GM19468 (cell line): Measurements from ENCODE around the gene HEBP2.

Experiments
- ATAC-seq: cut with Tn5 transposase; IDR thresholded peaks from one replicate; pipeline ENCODE4 v1.9.1; 2021; ENCODE audit warnings: mild to moderate bottlenecking, moderate library complexity, moderate number of reproducible peaks; ENCODE audit not compliant: unreplicated experiment; ENCODE audit errors: extremely low read depth

Gene HEBP2

GRCh38 chr6:138396709-138397108 is 7.3 kb upstream of the HEBP2 start:
- no peak for ATAC-seq

- no peak for ATAC-seq
These were observed 6.6 kb upstream of the HEBP2 start for GRCh38 chr6:138397128-138398122.

GRCh38 chr6:138400326-138400725 is 3.7 kb upstream of the HEBP2 start:
- no peak for ATAC-seq

- no peak for ATAC-seq
These were observed 1.8 kb upstream of the HEBP2 start for GRCh38 chr6:138401960-138402837.

- ATAC-seq: no peak
These were observed 1.2 kb upstream of the HEBP2 start for GRCh38 chr6:138402838-138403187.

- ATAC-seq: no peak
These were observed 661 bp upstream of the HEBP2 start for GRCh38 chr6:138403324-138403800.

- no peak for ATAC-seq
These were observed 779 bp downstream of the HEBP2 start for GRCh38 chr6:138404666-138405337.

- no peak for ATAC-seq
These were observed 1.9 kb downstream of the HEBP2 start for GRCh38 chr6:138405816-138406413.

- no peak for ATAC-seq
These were observed 2.4 kb downstream of the HEBP2 start for GRCh38 chr6:138406443-138406842.

GRCh38 chr6:138410048-138410735 is 6.2 kb downstream of the HEBP2 start:
- no peak for ATAC-seq

GRCh38 chr6:138410972-138411880 is 7.2 kb downstream of the HEBP2 start:
- no peak for ATAC-seq

GRCh38 chr6:138415125-138415524 is 11.1 kb downstream of the HEBP2 start:
- no peak for ATAC-seq

GRCh38 chr6:138416206-138416605 is 12.2 kb downstream of the HEBP2 start:
- ATAC-seq: no peak

GRCh38 chr6:138417493-138418117 is 13.6 kb downstream of the HEBP2 start:
- ATAC-seq: no peak

- no peak for ATAC-seq
These were observed 14.2 kb downstream of the HEBP2 start for GRCh38 chr6:138418118-138418742.

- no peak for ATAC-seq
These were observed 15.7 kb downstream of the HEBP2 start for GRCh38 chr6:138419766-138420165.

- ATAC-seq: no peak
These were observed 16.3 kb downstream of the HEBP2 start for GRCh38 chr6:138420356-138420755.
